NT2/D1 (cell line): ENCODE measurements around the gene ADAM17.

ENCODE experiments used
- SUZ12 ChIP-seq: IDR thresholded peaks from 2 replicates; pipeline ENCODE4 v1.6.1; 2011; ENCODE audit not compliant: insufficient read length, insufficient read depth; ENCODE audit errors: extremely low read depth
- YY1 ChIP-seq: IDR thresholded peaks from 2 replicates; pipeline ENCODE4 v1.6.1; 2011; ENCODE audit not compliant: insufficient read length, insufficient read depth
- ZNF274 ChIP-seq: IDR thresholded peaks from 2 replicates; pipeline ENCODE4 v1.6.1; 2011; ENCODE audit warnings: mild to moderate bottlenecking, low read depth, low read length

GRCh38 chr2:9517118-9517782 lies 38.4 kb downstream of the ADAM17 start:
- TF ChIP-seq ZNF274, result no peak
- no peak for TF ChIP-seq YY1
- no peak for TF ChIP-seq SUZ12
